Trophoblast cell (in vitro differentiated cells and primary cell): ENCODE data around the gene LSS.

Experiments used
- DNase-seq, 2 donors: peaks; one replicate each; pipeline ENCODE4 v3.0.0-alpha.2; 2016
- H2AFZ ChIP-seq: 2 replicates; pipeline ENCODE4 v1.6.1; 2013; ENCODE audit warnings: low read length, moderate library complexity, mild to moderate bottlenecking; ENCODE audit not compliant: insufficient read depth, poor library complexity
- H2AK5ac ChIP-seq: 2 replicates; pipeline ENCODE4 v1.6.1; 2013; ENCODE audit warnings: mild to moderate bottlenecking, low read length
- H2BK120ac ChIP-seq: 2 replicates; pipeline ENCODE4 v1.6.1; 2013; ENCODE audit warnings: low read length, mild to moderate bottlenecking, moderate library complexity; ENCODE audit not compliant: insufficient read depth, poor library complexity
- H2BK12ac ChIP-seq: 2 replicates; pipeline ENCODE4 v1.6.1; 2013; ENCODE audit warnings: mild to moderate bottlenecking, low read length, moderate library complexity
- H2BK5ac ChIP-seq: 2 replicates; pipeline ENCODE4 v1.6.1; 2013; ENCODE audit warnings: low read length, low read depth, moderate library complexity, mild to moderate bottlenecking; ENCODE audit not compliant: poor library complexity
- H3K14ac ChIP-seq: 2 replicates; pipeline ENCODE4 v1.6.1; 2013; ENCODE audit warnings: mild to moderate bottlenecking, low read length
- H3K18ac ChIP-seq: 2 replicates; pipeline ENCODE4 v1.6.1; 2013; ENCODE audit warnings: mild to moderate bottlenecking, low read length
- H3K23ac ChIP-seq: 2 replicates; pipeline ENCODE4 v1.6.1; 2013; ENCODE audit warnings: low read length
- H3K27ac ChIP-seq: 2 replicates; pipeline ENCODE4 v1.5.1; 2013; ENCODE audit warnings: low read depth, mild to moderate bottlenecking, inconsistent platforms, low read length, moderate library complexity
- H3K27me3 ChIP-seq: 2 replicates; pipeline ENCODE4 v1.6.1; 2013; ENCODE audit warnings: inconsistent platforms, mild to moderate bottlenecking, low read length, moderate library complexity; ENCODE audit not compliant: insufficient read depth
- H3K36me3 ChIP-seq, 2 experiments: 1 replicate in 1 of 2; 2 replicates in 1 of 2; pipeline ENCODE4 v1.6.1; 2013; ENCODE audit warnings: low read length in 2 of 2, mild to moderate bottlenecking in 2 of 2, moderate library complexity in 1 of 2; ENCODE audit not compliant: insufficient read depth in 2 of 2, control insufficient read depth in 1 of 2
- H3K4ac ChIP-seq: 2 replicates; pipeline ENCODE4 v1.6.1; 2013; ENCODE audit warnings: low read depth, mild to moderate bottlenecking, low read length, moderate library complexity
- H3K4me1 ChIP-seq, 2 experiments: 1 replicate in 1 of 2; 2 replicates in 1 of 2; pipeline ENCODE4 v1.6.1; 2013; ENCODE audit warnings: low read length in 2 of 2, mild to moderate bottlenecking in 2 of 2, moderate library complexity in 1 of 2; ENCODE audit not compliant: insufficient read depth in 2 of 2, control insufficient read depth in 1 of 2
- H3K4me2 ChIP-seq: 2 replicates; pipeline ENCODE4 v1.6.1; 2013; ENCODE audit warnings: inconsistent platforms, mild to moderate bottlenecking, low read length, moderate library complexity
- H3K4me3 ChIP-seq: 2 replicates; pipeline ENCODE4 v1.5.1; 2013; ENCODE audit warnings: mild to moderate bottlenecking, low read depth, low read length, inconsistent platforms
- H3K79me1 ChIP-seq: one replicate; pipeline ENCODE4 v1.6.1; 2013; ENCODE audit warnings: low read length
- H3K79me2 ChIP-seq: 2 replicates; pipeline ENCODE4 v1.6.1; 2013; ENCODE audit warnings: low read length, mild to moderate bottlenecking; ENCODE audit not compliant: control insufficient read depth, insufficient read depth, poor library complexity
- H3K9ac ChIP-seq: 2 replicates; pipeline ENCODE4 v1.6.1; 2013; ENCODE audit warnings: mild to moderate bottlenecking, low read length
- H3K9me3 ChIP-seq: 2 replicates; pipeline ENCODE4 v1.6.1; 2013; ENCODE audit warnings: low read depth, mild to moderate bottlenecking, control low read depth, inconsistent platforms, low read length; ENCODE audit not compliant: insufficient read depth
- H4K12ac ChIP-seq: 2 replicates; pipeline ENCODE4 v1.6.1; 2013; ENCODE audit warnings: low read depth, mild to moderate bottlenecking, low read length, moderate library complexity
- H4K8ac ChIP-seq: 2 replicates; pipeline ENCODE4 v1.6.1; 2013; ENCODE audit warnings: low read depth, mild to moderate bottlenecking, low read length, moderate library complexity
- H4K91ac ChIP-seq: one replicate; pipeline ENCODE4 v1.6.1; 2013; ENCODE audit warnings: low read depth, mild to moderate bottlenecking, low read length, moderate library complexity
- WGBS: extraction: QIAGEN DNeasy Blood & Tissue Kit; methylation state at CpG from one replicate; pipeline ENCODE4 v1.1.7; 2013; ENCODE audit warnings: missing lambda C conversion rate; ENCODE audit not compliant: insufficient read length, insufficient coverage; ENCODE audit errors: extremely low coverage; 5-methylcytosine and 5-hydroxymethylcytosine counted together

The LSS gene

GRCh38 chr21:46160657-46160906 is 68.0 kb downstream of the LSS start:
- Histone ChIP-seq H3K14ac (no peak overlapping the region), H4K12ac (no peak overlapping the region), H2AFZ (no peak overlapping the region), H3K9ac (no peak overlapping the region), H3K23ac (no peak overlapping the region), H3K4me3 (no peak overlapping the region), H2BK5ac (no peak overlapping the region), H3K79me1 (no peaks in the 10 kb centered on the region), H2BK12ac (no peak overlapping the region), H2BK120ac (no peak overlapping the region), H3K27ac (no peak overlapping the region), H3K4me2 (no peak overlapping the region), H3K27me3 (no peaks in the 10 kb centered on the region), H2AK5ac (no peak overlapping the region), H3K4me1 (peaks cover 0 to 5% of the 10 kb centered on the region in 2 experiments), H4K8ac (no peak overlapping the region), H3K36me3 (peaks cover 10 to 12% of the 10 kb centered on the region in 2 experiments), H3K4ac (no peak overlapping the region), H3K18ac (no peak overlapping the region), H3K79me2 (no peaks in the 10 kb centered on the region), H4K91ac (no peak overlapping the region), H3K9me3 (peaks cover 6% of the 10 kb centered on the region)
- WGBS: no CpG with 5 or more reads among the region's 22 CpGs
- no peak for DNase-seq

GRCh38 chr21:46159841-46160656 is 68.5 kb downstream of the LSS start:
- Histone ChIP-seq H2AFZ (no peak overlapping the region), H3K4ac (no peak overlapping the region), H3K9me3 (peaks cover 6% of the 10 kb centered on the region), H3K18ac (no peak overlapping the region), H2AK5ac (no peak overlapping the region), H3K14ac (no peak overlapping the region), H3K79me1 (no peaks in the 10 kb centered on the region), H3K79me2 (no peaks in the 10 kb centered on the region), H3K4me3 (no peak overlapping the region), H3K9ac (no peak overlapping the region), H4K8ac (no peak overlapping the region), H3K4me1 (peaks cover 0 to 7% of the 10 kb centered on the region in 2 experiments), H3K23ac (no peak overlapping the region), H3K36me3 (peaks cover 10 to 12% of the 10 kb centered on the region in 2 experiments), H2BK120ac (no peak overlapping the region), H4K12ac (no peak overlapping the region), H3K4me2 (no peak overlapping the region), H2BK12ac (no peak overlapping the region), H3K27me3 (no peaks in the 10 kb centered on the region), H3K27ac (no peak overlapping the region), H2BK5ac (no peak overlapping the region), H4K91ac (no peak overlapping the region)
- no peak for DNase-seq
- WGBS: no CpG with 5 or more reads among the region's 32 CpGs

- H3K18ac ChIP-seq: no peak overlapping the region
- H4K8ac ChIP-seq: no peak overlapping the region
- WGBS: no CpG with 5 or more reads among the region's 12 CpGs
Observed at GRCh38 chr21:46159390-46159789, 69.2 kb downstream of the LSS start.

GRCh38 chr21:46158666-46159300 is 69.8 kb downstream of the LSS start:
- H4K91ac ChIP-seq: no peak overlapping the region
- no peak overlapping the region for H3K18ac ChIP-seq
- H3K9me3 ChIP-seq: peaks cover 6% of the 10 kb centered on the region
- no peak overlapping the region for H2BK12ac ChIP-seq
- no peaks in the 10 kb centered on the region for H3K27me3 ChIP-seq
- H3K23ac ChIP-seq: no peak overlapping the region
- H3K9ac ChIP-seq: no peak overlapping the region
- no peak overlapping the region for H3K4me2 ChIP-seq
- no peak overlapping the region for H4K12ac ChIP-seq
- H2AK5ac ChIP-seq: no peak overlapping the region
- peaks cover 10 to 12% of the 10 kb centered on the region in 2 experiments for H3K36me3 ChIP-seq
- no peaks in the 10 kb centered on the region for H3K79me2 ChIP-seq
- H2BK5ac ChIP-seq: no peak overlapping the region
- no peak overlapping the region for H3K4ac ChIP-seq
- H3K14ac ChIP-seq: no peak overlapping the region
- no peak overlapping the region for H3K4me3 ChIP-seq
- no peaks in the 10 kb centered on the region for H3K79me1 ChIP-seq
- no CpG with 5 or more reads among the region's 10 CpGs for WGBS
- H3K27ac ChIP-seq: no peak overlapping the region
- no peak overlapping the region for H2BK120ac ChIP-seq
- no peak overlapping the region for H4K8ac ChIP-seq
- peaks cover 0 to 7% of the 10 kb centered on the region in 2 experiments for H3K4me1 ChIP-seq
- no peak for DNase-seq
- no peak overlapping the region for H2AFZ ChIP-seq

More at GRCh38 chr21:46159390-46159789, 69.2 kb downstream of the LSS start:
- Histone ChIP-seq H4K12ac (no peak overlapping the region), H2AK5ac (no peak overlapping the region), H2AFZ (no peak overlapping the region), H2BK120ac (no peak overlapping the region), H3K14ac (no peak overlapping the region), H4K91ac (no peak overlapping the region), H3K79me1 (no peaks in the 10 kb centered on the region), H3K9me3 (peaks cover 6% of the 10 kb centered on the region), H3K4me2 (no peak overlapping the region), H2BK12ac (no peak overlapping the region), H3K23ac (no peak overlapping the region), H3K9ac (no peak overlapping the region), H3K4ac (no peak overlapping the region), H3K79me2 (no peaks in the 10 kb centered on the region), H3K4me3 (no peak overlapping the region), H3K27me3 (no peaks in the 10 kb centered on the region), H2BK5ac (no peak overlapping the region), H3K36me3 (peaks cover 10 to 12% of the 10 kb centered on the region in 2 experiments), H3K27ac (no peak overlapping the region), H3K4me1 (peaks cover 0 to 7% of the 10 kb centered on the region in 2 experiments)
- no peak for DNase-seq
